NCI-H2196 treated with DMSO at 0.1 percent for 48 hours (cell line): ENCODE results near the gene TSN.

Experiments used
- DNase-seq: peaks from one replicate; lab custom pipeline; 2025; ENCODE audit not compliant: unreplicated experiment; lab: John Stamatoyannopoulos, UW

Gene TSN

GRCh38 chr2:121741450-121741849 lies 14.0 kb upstream of the TSN start:
- DNase-seq: no peak

GRCh38 chr2:121746071-121746578 lies 9.3 kb upstream of the TSN start:
- DNase-seq: no peak

GRCh38 chr2:121748202-121748601 lies 7.2 kb upstream of the TSN start:
- no peak for DNase-seq

DNA sequence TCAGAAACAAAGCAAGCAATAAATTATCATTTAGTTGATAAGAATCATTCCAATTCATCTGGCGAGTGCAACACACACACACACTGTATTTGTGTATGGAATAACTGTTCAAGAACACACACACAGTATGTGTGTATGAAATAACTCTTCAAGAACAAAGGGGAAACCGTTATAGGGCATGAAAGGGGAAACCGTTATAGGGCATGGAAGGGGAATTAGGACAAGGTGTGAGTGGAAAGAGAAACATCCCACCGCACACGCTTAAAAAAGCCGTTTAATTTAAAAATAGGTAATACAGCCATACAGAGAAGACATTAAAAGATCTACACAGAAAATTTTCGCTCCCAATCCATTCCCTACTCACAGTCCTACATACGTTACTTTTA lies 607 bp upstream of the TSN start:
- DNase-seq: no peak

DNA sequence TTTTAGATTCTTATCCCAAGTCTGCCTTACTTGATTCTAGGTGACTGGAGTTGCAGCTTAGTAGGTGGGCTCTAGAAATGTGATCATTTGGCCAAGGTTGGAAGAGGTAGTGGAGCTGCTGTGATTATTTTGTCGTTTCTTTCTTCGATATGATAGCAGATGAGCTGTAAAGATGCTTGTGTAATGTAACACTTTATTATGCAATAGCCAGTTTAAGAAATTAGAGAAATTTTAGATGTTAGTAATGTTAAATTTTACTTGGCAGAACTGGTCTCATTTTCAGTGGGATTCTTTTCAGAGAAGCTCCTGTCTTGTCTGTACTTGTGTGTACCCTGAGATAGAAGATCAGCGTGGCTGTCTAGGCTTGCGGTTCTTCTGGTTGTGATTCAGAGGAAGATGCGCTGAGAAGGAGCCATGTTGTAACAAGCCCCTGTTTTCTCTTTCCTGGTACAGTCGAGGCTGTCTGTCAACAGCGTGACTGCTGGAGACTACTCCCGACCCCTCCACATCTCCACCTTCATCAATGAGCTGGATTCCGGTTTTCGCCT lies 9.3 kb downstream of the TSN start:
- no peak for DNase-seq

DNA sequence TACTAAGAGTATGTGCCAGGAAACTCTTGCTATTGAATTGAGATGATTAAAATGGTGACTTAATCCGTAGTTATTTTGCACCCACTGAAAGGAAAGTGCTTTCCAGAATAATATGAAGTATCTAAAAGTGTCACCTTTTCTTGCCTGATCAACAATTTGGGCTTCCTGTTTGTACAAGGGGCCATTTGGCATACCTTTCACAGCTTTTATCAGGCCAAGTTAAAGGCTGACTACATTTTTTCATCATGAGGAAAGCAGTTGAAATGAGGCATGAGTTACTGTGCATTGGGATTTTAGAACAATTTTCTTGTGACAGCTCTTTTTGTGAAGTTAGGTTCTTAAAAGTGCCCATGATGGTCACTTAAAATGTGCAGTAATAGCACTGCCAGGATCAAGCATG lies 11.2 kb downstream of the TSN start:
- DNase-seq: no peak

GRCh38 chr2:121768143-121768755 lies 12.8 kb downstream of the TSN start:
- DNase-seq: no peak

DNA sequence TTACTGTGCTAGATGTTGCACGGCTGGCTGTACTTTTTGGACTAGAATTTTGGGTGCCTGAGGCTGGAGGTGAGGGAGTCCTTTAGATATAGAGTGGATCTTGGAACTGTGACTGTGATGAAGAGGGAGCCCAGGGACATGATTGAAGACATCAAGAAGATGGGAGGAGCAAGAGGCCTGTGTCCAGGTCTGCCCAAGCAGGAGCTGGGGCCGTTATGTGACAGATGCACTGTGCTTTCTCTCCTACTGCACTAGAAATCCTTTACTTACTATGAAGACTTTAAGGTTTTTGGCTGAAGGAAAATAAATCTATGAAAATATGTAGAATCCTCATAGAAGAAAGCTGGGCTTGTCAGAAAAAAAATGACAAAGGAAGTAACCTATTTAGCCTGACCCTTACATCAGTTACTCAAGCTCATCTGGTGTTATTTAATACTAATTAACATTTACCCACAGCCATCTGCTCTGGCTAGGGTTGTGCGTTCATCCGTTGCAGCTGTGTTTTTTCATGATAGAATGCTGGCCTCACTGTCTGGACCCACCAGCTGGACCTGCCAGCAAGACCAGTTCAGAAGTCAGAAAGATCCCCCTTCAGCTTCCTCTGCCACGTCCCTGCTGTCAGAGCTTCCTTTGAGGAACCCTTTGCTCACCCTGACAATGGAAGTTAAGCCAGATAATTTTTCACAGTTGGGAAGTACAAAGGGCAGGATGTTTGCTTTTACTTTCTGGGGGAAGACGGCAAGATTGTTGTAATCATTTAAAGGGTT lies 16.7 kb downstream of the TSN start:
- DNase-seq: peak; percentile 76

DNA sequence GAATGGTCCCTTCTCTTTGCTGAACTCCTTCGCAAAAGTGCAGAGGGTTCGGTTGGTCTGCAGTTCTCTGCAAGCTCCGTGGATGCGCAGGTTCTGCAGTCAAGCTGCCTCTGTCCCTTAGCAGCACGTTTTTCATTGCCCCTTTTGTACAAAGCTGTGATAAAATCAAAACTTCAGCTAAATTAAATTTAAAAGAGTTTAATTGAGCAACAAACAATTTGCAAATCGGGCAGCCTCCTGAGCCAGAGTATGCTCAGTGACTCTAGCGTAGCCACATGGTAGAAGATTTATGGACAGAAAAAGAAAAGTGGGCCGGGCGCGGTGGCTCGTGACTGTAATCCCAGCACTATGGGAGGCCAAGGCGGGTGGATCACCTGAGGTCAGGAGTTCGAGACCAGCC lies 18.8 kb downstream of the TSN start:
- no peak for DNase-seq

DNA sequence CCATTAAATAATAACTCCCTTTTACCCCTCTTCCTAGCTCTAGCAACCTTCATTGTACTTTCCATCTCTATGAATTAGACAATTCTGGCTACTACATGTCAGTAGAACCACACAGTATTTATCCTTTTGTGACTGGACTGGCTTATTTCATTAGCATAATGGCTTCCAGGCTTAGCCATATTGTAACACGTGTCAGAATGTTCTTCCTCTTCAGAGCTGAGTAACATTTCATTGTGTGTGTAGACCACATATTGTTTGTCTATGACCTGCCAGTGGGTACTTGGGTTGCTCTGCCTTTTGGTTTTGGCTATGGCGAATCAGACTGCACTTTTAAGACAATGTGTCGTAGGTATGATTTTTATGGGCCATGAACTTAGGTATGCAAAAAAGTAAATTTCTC lies 20.9 kb downstream of the TSN start:
- DNase-seq: no peak

- DNase-seq: no peak
Measured at GRCh38 chr2:121776885-121777698, 21.6 kb downstream of the TSN start.

DNA sequence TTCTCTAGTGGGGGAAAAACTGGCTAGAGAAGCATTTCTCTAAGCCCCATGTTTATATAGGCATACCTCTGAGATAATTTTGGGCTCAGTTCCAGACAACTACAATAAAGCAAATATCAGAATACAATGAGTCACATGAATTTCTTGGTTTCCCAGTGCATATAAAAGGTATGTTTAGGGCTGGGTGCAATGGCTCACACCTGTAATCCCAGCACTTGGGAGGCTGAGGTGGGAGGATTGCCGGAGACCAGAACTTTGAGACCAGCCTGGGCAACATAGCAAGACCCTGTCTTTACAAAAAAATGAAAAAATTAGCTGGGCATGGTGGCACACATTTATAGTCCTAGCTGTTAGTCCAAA lies 22.2 kb downstream of the TSN start:
- peak; percentile 28 for DNase-seq

- DNase-seq: no peak
Measured at GRCh38 chr2:121778741-121779487, 23.5 kb downstream of the TSN start.

- DNase-seq: no peak
Measured at GRCh38 chr2:121783180-121783579, 27.7 kb downstream of the TSN start.

GRCh38 chr2:121788685-121789084 lies 33.2 kb downstream of the TSN start:
- no peak for DNase-seq

DNA sequence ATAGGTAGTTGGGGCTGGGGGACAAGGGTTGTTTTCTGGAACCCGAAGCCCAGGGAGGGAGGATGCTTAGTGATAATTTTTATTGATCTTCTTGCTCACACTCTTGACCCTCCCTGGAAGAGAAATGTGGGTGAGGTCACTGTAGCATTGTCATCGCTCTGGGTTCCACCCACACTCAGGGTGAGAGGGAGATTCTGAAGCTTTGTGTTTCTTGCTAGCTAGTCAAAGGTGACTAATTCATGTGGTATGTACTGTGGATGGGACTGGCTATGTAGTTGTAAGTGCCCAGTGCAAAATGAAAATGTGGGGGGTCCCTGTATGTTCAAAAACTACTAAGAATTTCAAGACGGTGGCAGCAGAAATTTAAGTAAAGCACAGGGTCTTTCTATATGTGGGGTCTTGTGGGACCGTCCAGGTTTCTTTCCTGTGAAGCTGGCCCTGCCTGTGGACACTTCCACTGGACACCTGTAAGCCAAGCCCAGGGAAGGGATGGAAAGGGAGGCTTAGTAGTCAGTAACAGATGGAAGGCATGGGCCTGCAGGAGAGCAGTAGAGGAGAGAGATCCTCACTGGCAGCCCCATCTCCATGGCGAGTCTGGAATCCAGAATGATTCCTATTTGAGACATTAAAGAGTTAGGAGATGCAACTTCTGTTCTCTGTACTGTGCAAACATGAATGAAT lies 35.0 kb downstream of the TSN start:
- DNase-seq: no peak

DNA sequence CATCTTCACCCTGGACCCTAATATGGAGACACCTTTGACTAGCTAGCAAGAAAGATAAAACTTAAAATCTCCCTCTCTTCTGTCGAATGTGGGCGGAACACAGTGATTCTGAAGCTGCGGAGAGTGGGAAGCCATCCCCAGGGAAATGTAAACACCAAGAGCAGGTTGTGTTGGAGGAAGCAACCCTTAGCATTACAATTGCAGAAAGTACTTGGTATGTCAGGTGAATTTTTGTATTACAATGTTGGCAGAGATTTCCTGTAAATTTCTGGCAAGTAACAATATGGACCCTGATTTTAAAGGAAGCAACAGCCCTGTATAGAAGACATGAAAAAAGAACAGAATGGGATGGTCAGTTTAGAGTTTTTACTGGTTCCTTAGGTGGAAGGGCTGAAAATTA lies 35.8 kb downstream of the TSN start:
- DNase-seq: no peak

- DNase-seq: no peak
Measured at GRCh38 chr2:121791801-121792221, 36.4 kb downstream of the TSN start.

DNA sequence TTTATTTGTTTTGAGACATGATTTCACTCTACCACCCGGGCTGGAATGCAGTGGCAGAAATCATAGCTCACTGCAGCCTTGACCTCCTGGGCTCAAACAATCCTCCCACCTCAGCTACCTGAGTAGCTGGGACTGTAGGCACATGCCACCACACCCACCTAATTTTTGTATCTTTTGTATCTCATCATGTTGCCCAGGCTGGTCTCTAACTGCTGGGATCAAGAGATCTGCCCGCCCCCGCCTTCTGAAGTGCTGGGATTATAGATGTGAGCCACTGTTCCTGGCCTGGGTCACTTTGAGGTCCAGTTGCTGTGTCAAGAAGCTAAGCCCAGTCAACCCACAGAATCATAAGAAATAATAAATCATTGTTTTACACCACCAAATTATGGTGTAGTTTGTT lies 38.4 kb downstream of the TSN start:
- no peak for DNase-seq

DNA sequence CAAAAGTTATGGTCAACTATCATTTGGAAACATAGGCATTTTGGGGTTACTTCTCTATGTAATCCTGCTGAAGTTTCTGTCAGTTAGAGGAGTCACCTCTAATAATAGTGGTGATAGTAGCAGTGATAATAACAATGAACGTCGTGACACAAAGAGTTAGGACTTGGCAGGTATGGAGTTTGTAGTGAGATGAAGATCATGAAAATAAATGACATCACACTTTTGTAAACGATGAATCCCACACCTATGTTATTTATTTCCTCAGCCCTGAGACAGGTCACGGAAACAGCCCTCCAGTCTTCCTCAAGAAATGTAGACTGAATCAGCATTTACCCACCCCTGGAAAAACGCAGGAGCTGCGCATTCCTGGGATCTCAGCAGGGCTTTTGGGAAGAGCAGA lies 38.8 kb downstream of the TSN start:
- no peak for DNase-seq
